Stimulated activated CD8-positive, alpha-beta memory T cell treated with anti-CD3 and anti-CD28 coated beads, Interleukin-4, amount 100 ng/mL, for 24 hours (primary cell): ENCODE results near the gene BSND.
A peak's percentile ranks its signal among the peaks of the same experiment; 100 is the strongest.
"Not testable (repeated sequence)": the region's sequence is repeated elsewhere in the genome, so short reads cannot be mapped to it uniquely, and the experiment has no call there.

Experiments used
- DNase-seq: peaks from one replicate; pipeline ENCODE4 v3.0.0-alpha.2; 2020; ENCODE audit warnings: low read depth

Gene BSND

DNA sequence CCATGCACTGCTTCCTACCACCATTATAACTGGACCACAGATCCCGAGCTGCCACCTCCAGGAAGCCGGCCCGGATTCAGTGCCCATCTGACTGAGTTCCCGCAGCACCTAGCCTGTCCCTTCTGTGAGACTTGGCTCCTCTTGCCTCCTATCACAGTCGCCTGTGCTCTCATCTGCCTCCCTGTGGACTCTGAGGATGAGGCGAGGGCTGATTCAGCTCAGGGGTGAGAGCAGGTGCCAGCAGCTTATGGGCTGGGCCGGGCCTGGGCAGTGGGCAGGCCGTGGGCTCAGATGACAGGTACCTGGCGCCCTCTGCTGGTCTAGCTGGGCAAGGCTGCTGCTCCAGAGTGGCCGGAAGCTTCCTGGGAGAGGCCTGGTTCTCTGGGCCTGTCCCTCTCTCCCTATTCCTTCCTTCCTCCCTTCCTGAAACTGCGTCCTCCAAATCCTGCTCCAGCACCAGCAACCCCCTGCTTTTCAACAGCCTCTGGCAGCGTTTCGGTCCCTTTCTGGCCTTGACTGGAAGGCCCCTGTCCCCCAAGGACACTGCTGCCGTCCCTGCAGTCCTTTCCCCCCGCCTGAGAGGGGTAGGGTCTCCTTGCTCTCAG, 23.3 kb downstream of the BSND start:
- DNase-seq: peak; percentile 53

- DNase-seq: not testable (repeated sequence)
Observed at GRCh38 chr1:55024163-55024562, 25.4 kb downstream of the BSND start.

DNA sequence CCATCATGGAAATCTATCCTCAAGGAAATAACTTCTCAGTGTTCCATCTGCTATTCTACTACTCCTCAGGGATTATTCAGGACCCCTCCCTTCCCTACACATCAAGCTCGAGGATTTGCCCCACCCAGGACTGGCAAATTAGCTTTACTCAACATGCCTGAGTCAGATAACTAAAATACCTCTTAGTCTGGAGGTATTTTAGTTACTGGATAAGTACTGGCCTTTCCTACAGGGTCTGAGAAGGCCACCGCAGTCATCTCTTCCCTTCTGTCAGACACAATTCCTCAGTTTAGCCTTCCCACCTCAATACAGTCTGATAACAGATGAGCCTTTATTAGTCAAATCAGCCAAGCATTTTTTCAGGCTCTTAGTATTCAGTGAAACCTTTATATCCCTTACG, 27.9 kb downstream of the BSND start:
- DNase-seq: not testable (repeated sequence)

GRCh38 chr1:55031098-55031497, 32.4 kb downstream of the BSND start:
- not testable (repeated sequence) for DNase-seq

DNA sequence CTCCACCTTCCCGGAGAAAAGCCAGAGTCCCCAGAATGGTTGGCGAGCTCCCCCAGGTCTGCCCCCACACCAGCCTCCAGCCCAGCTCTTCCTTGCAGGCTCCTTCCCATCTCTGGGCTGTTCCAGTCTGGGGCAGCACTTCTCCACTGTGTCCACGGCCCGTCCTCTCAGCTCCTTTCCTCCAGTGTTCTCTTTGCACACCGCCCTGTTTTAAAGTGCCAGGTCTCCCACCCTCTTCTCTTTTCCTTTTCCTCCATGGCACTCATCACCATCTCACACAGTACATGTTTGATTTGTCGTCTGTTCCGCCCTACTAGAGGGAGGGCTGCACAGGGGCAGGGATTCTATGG, 34.5 kb downstream of the BSND start:
- DNase-seq: no peak

DNA sequence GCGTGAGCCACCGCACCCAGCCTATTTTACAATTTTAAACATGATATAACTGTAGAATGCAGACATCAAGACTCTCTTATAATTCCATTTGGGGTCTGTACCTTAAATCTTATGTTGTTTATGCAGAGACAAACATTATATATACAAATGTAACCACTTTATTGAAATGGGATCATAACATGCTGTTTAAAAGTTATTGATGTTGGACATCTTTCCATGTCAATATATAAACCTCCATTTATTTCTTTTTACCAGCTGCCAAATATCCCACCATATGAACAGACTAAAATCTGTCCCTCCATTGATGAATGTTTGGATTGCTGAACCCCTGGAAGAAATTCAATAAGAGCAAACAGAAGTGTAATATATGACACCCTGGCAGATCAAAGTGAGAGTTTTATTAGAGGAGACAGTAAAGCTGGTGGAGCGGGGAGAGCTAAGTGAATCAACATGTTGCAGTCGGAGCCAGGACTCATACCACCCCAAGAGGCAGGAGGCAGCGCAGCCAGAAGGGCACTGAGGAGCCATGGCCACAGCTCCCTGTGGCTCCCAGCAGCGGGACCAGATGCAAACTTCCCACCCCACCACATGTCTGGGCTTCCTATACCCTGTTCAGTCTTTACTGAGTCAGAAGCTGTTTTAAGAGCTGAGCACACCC, 35.9 kb downstream of the BSND start:
- no peak for DNase-seq

GRCh38 chr1:55035904-55036303, 37.2 kb downstream of the BSND start:
- DNase-seq: no peak

DNA sequence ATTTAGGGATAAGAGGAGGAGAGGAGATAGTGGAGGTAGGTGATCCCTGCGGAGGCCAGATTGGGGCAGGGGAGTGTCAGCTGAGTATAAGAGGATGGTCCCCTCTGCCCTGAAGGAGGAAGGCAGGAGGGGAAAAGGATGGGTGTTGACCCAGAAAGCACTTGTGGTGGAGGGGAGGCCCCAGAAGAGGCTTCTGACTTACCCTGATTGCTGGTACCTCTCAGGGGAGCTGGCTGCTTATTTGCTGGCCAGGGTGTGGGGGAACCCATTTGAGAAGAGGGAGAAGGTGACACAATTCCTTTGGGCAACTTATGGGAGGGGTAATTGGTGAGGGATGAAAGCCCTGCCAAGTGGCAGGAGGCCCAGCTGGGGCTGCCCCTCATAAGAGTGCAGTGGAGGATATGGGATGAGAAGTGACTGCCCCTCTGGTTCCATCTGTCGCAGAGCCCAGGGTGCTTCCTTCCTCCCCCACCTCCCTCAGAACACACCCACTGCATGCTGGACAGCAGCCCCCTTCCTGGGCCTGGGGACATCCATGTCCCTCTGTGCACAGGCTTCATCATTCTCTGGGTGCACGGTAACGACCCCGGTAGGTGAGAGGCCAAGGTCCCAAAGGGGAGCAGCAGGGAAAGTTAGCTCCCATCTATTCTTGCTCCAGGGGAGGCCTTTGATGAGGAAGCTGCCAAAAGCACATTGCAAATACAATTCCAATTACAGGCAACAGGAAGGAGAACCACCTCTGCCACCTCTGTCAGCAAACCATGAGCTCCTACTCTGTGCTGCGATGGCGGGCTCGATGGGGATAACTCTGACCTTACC, 39.2 kb downstream of the BSND start:
- no peak for DNase-seq

GRCh38 chr1:55038552-55038838, 39.8 kb downstream of the BSND start:
- no peak for DNase-seq

- no peak for DNase-seq
Observed at GRCh38 chr1:55038974-55039341, 40.2 kb downstream of the BSND start.

GRCh38 chr1:55039342-55040082, 40.8 kb downstream of the BSND start, which contains the start of gene PCSK9:
Gene PCSK9 (plus strand): TSS chr1:55039548. CDS start chr1:55039838, 290 bp downstream.
- DNase-seq: no peak

DNA sequence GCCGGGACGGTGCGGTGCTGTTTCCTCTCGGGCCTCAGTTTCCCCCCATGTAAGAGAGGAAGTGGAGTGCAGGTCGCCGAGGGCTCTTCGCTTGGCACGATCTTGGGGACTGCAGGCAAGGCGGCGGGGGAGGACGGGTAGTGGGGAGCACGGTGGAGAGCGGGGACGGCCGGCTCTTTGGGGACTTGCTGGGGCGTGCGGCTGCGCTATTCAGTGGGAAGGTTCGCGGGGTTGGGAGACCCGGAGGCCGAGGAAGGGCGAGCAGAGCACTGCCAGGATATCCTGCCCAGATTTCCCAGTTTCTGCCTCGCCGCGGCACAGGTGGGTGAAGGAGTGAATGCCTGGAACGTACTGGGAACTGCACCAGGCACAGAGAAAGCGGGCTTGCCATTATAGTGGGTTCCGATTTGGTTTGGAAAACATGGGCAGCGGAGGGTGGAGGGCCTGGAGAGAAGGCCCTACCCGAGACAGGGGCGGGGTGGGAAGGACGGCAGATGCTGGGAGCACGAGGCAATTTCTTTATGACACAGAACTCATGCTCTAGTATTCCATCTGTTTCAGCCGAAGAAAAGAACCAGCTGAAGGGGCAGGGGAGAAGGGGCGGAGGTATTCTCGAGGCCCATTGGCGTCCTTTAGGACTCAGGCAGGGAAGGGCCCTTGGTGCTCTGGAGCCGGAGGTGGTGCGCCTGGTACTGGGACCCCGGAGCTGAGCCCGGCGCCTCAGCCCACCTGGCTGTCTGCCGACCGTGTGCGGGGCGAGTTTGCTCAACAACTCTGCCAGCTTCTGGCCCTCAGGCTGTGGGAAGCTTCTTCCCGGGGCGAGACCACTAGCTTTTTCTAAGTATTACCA, 41.6 kb downstream of the BSND start:
- no peak for DNase-seq

DNA sequence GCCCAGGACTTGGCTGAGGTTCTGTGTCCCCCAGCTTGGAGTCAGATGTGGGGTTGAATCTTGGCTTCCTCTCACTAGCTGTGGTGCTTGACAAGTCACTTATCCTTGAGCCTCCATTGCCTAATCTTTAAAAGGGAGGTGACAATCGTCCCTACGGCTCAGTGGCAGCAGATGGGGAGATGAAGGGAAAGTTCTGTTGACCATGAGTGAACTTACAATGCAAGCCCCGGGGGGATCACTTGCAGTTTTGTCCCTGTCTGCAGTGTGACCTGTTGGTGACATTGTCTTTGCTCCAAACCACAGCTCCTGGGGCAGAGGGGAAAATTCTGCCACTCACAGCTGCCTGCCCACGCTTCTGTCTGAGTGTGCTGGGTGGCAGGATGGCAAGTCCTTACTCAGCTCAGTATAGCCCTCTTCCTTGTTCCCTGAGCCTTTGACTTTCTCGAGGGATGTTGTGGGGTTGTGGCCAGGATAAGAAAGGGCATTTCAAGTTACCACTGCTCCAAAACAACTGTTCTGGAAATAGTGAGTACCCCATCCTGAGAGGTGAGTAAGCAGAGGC, 42.3 kb downstream of the BSND start:
- no peak for DNase-seq

DNA sequence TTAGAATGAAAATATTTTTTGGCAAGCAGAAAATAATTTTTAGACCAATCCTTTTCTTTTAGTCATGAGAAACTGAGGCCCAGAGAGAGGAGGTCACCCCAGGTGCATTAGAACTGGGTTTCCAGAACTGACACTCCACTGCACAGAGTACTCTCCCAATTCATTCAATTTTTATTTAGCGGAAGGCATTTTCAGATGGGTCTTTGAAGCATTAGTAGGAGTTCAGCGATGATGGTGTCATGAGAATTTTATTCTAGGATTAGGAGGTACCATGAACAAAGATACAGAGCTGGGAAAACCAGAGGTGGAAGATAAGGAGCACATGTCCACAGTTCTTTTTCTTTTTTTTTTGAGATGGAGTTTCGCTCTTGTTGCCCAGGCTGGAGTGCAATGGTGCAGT, 42.9 kb downstream of the BSND start:
- no peak for DNase-seq

DNA sequence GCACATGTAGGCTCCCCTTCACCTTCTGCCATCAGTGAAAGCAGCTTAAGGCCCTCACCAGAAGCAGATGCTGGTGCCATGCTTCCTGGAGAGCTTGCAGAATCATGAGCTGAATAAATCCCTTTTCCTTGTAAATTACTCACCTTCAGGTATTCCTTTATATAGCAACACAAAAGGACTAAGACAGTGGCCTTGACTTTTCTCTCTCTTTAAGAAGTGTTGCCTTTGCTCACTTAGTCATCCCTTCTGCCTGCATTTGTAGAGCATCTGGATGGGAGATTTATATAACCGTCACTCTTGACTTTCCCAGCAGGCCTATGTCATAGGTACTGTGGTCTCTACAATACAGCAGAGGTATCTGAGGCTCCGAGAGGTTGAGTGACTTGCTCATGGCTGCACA, 44.3 kb downstream of the BSND start:
- no peak for DNase-seq

GRCh38 chr1:55043726-55044125, 45.0 kb downstream of the BSND start:
- no peak for DNase-seq

DNA sequence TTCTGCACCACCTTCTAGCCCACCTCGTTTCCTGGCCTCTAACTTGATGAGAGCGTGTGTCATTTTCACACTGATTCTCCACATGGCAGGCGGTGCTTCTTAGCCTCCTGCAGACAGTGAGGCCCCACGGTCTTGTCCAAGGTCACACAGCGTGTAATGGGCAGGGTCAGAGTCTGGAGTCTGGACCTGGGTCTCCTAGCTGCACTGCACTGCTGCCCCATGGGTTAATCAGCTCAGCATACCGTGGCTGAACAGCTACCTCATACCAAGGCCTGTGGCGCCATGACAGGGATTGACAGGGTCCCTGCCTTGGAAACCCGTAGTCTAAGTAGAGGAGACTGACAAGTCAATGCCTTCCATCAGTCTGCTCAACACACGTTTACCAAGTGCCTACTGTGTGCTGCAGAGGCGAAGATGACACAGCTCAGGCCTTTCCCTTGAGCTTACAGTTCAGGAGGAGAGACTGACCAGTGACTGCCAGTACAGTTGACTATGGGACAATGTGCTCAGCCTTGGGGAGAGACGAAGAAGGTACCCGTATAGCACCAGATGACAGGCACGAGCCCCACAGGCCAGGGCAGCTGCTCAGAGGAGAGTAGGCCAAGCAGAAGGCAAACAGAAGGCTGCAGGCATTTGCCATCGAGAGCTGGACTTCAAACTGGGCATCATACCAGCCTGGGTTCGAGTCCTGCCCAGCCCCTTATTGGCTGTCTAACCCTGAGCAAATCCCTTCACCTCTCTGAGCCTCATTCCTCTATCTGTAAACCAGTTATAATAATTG, 46.1 kb downstream of the BSND start:
- DNase-seq: no peak

DNA sequence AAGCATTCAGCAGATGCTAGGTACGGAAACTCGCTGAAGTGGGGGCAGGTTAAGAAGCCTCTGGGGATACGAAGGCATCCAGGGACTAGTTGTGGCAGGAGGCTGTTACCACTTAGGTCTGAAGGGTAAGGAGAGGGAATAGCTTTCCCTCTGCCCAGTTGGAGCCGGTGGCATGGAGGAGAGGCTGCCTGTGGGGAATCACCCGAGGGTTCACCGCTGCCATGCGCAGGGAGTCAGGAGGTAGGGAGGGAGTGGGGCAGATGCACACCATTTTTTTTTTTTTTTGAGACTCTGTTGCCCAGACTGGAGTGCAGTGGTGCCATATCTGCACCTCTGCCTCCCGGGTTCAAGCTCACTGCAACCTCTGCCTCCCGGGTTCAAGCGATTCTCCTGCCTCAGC, 46.7 kb downstream of the BSND start:
- no peak for DNase-seq

DNA sequence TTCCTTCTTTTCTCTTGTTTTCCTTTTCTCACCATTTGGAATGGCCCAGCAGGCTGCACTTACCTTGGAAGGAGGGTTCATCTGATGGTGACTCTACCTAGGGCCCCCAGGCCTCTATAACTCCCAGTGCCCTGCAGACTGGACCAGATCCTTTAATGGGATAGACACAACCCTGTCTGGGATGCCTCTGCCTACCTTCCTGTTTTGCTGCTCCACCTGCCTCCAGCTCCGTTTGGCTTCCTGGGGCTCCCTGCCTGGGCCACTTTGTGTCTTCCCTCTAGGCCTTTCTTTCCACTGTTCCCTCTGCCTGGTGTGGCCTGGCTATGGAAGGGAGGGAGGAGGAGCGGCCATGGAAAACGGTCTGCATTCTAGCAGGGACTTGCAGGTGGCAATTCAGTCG, 48.1 kb downstream of the BSND start:
- DNase-seq: no peak

- DNase-seq: no peak
Observed at GRCh38 chr1:55047611-55048010, 48.9 kb downstream of the BSND start.
